ENCODE measurements around the gene CYP2A6. TPM values are rescaled to one million over a fixed set of nuclear protein-coding genes. Genes with fewer than 3 reads are reported as not detected.

Gene CYP2A6
- total RNA-seq, 2 donors from 2014 or later = not detected

- H3K4me3 Mint-ChIP-seq = peak within 1 kb of the TSS; percentile 94
- no peaks in the 10 kb centered on the region for H3K9me3 Mint-ChIP-seq
- H3K36me3 Mint-ChIP-seq = peaks cover 16% of the 10 kb centered on the region
- ATAC-seq (peak; percentile 93 to 95), DNase-seq (ENCODE audit: low spot score) (peak; percentile 100)
- H3K27me3 Mint-ChIP-seq = no peaks in the 10 kb centered on the region
- H3K27ac Mint-ChIP-seq = peak within 1 kb of the TSS; percentile 97 to 99
- H3K4me1 Mint-ChIP-seq (ENCODE audit: low read depth in 2 of 2) = peaks cover 59% of the 10 kb centered on the region in 2 donors
Observed at GRCh38 chr19:40798683-40799557, 51.3 kb downstream of the CYP2A6 start, which contains the start of gene EGLN2. Gene EGLN2 (plus strand): TSS chr19:40799191. CDS start chr19:40800573, 1,382 bp downstream.

- Mint-ChIP-seq H3K36me3 (peaks cover 16% of the 10 kb centered on the region), H3K9me3 (no peaks in the 10 kb centered on the region), H3K27me3 (no peaks in the 10 kb centered on the region), H3K27ac (peak overlapping the region; percentile 97 to 99), H3K4me1 (ENCODE audit: low read depth in 2 of 2) (peaks cover 52% of the 10 kb centered on the region in 2 donors), H3K4me3 (peak overlapping the region; percentile 94)
- DNase-seq (ENCODE audit: low spot score) = peak; percentile 87
- peak; percentile 63 for ATAC-seq
Observed at GRCh38 chr19:40797963-40798682, 52.1 kb downstream of the CYP2A6 start.

- DNase-seq (ENCODE audit: low spot score) (no peak), ATAC-seq (no peak)
- Mint-ChIP-seq H3K27ac (peak overlapping the region; percentile 97 to 99), H3K4me1 (ENCODE audit: low read depth in 2 of 2) (peaks cover 50 to 52% of the 10 kb centered on the region in 2 donors), H3K4me3 (peak overlapping the region; percentile 94), H3K27me3 (no peaks in the 10 kb centered on the region), H3K36me3 (peaks cover 14% of the 10 kb centered on the region), H3K9me3 (no peaks in the 10 kb centered on the region)
Observed at GRCh38 chr19:40797166-40797962, 52.9 kb downstream of the CYP2A6 start.

Other genes with a start within 250 kb of the CYP2A6 start
- 10 to 100 TPM; 28.1 to 59.0 TPM for gene LTBP4, start 249.1 kb downstream of the CYP2A6 start, total RNA-seq
- gene NUMBL, start 159.8 kb downstream of the CYP2A6 start, total RNA-seq = 10 to 100 TPM in 1 of 2 donors, 1 to 10 TPM in 1; 6.6 to 13.9 TPM
- 10 to 100 TPM; 28.7 to 41.7 TPM for gene COQ8B, start 133.6 kb downstream of the CYP2A6 start, total RNA-seq
- gene ITPKC, start 133.3 kb downstream of the CYP2A6 start, total RNA-seq = 10 to 100 TPM in 1 of 2 donors, 1 to 10 TPM in 1; 9.0 to 10.3 TPM
- gene ACTMAP, start 100.0 kb downstream of the CYP2A6 start, total RNA-seq = 10 to 100 TPM; 10.9 to 16.6 TPM
- 100 to 1,000 TPM in 1 of 2 donors, 10 to 100 TPM in 1; 95.5 to 191 TPM for gene SNRPA, start 99.2 kb downstream of the CYP2A6 start, total RNA-seq
- gene MIA, start 74.9 kb downstream of the CYP2A6 start, total RNA-seq = 1 to 10 TPM; 1.1 to 2.4 TPM
- gene RAB4B, start 72.2 kb downstream of the CYP2A6 start, total RNA-seq = 100 to 1,000 TPM in 1 of 2 donors, 10 to 100 TPM in 1; 83.3 to 128 TPM
- gene EGLN2, start 51.3 kb downstream of the CYP2A6 start, total RNA-seq = 100 to 1,000 TPM; 119 to 136 TPM
- not detected for gene CYP2A7, start 31.8 kb upstream of the CYP2A6 start, total RNA-seq
- not detected for gene CYP2B6, start 140.8 kb upstream of the CYP2A6 start, total RNA-seq
- not detected for gene CYP2A13, start 238.0 kb upstream of the CYP2A6 start, total RNA-seq